ENCODE data around the gene DEFB114. TPM values are rescaled to one million over a fixed set of nuclear protein-coding genes. Genes with fewer than 3 reads are reported as not detected.
"Not testable (repeated sequence)": the region's sequence is repeated elsewhere in the genome, so short reads cannot be mapped to it uniquely, and the experiment has no call there.

The DEFB114 gene
- total RNA-seq, 2 donors from 2014 or later, result not detected

DNA sequence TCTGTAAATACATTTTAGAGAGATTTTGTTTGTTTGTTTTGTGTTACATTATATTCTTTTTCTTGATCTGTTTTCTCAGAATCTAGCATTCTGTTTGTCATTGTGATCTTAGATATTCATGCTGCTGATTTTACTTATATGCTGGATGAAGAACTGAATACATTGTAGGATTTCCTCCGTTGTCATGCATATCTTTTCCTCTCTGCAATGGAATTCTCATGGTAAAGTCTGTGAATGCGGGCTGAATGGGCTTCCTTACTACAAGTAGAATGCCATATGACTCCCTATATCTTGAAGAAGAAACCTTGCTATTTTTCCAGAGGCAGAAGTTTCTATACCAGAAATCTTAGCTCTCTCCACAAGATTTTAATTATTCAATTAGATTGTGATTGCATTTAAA is 2.4 kb upstream of the DEFB114 start:
- Mint-ChIP-seq H3K27ac (no peak overlapping the region), H3K36me3 (ENCODE audit: insufficient read depth in 2 of 2) (no peaks in the 10 kb centered on the region), H3K9me3 (no peaks in the 10 kb centered on the region), H3K4me3 (no peak overlapping the region), H3K27me3 (ENCODE audit: low read depth) (no peaks in the 10 kb centered on the region), H3K4me1 (ENCODE audit: low read depth) (no peaks in the 10 kb centered on the region)
- DNase-seq, result no peak
- ATAC-seq (replicated peaks in 1 of 2), result no peak

GRCh38 chr6:49958180-49958579 is 5.8 kb downstream of the DEFB114 start:
- ATAC-seq (replicated peaks in 1 of 2) (no peak), DNase-seq (no peak)
- Mint-ChIP-seq H3K4me3 (no peak overlapping the region), H3K36me3 (ENCODE audit: insufficient read depth in 2 of 2) (peaks cover 0 to 2% of the 10 kb centered on the region in 2 donors), H3K27ac (no peak overlapping the region), H3K27me3 (ENCODE audit: low read depth) (no peaks in the 10 kb centered on the region), H3K4me1 (ENCODE audit: low read depth) (no peaks in the 10 kb centered on the region), H3K9me3 (peaks cover 0 to 8% of the 10 kb centered on the region in 2 donors)

- H3K4me3 Mint-ChIP-seq, result no peak overlapping the region
- H3K27ac Mint-ChIP-seq, result no peak overlapping the region
- H3K27me3 Mint-ChIP-seq (ENCODE audit: low read depth), result no peaks in the 10 kb centered on the region
- H3K9me3 Mint-ChIP-seq, result peaks cover 0 to 8% of the 10 kb centered on the region in 2 donors
- DNase-seq (no peak), ATAC-seq (replicated peaks in 1 of 2) (no peak)
- no peaks in the 10 kb centered on the region for H3K4me1 Mint-ChIP-seq (ENCODE audit: low read depth)
- H3K36me3 Mint-ChIP-seq (ENCODE audit: insufficient read depth in 2 of 2), result peaks cover 0 to 2% of the 10 kb centered on the region in 2 donors
Observed at GRCh38 chr6:49955847-49956246, 8.1 kb downstream of the DEFB114 start.

DNA sequence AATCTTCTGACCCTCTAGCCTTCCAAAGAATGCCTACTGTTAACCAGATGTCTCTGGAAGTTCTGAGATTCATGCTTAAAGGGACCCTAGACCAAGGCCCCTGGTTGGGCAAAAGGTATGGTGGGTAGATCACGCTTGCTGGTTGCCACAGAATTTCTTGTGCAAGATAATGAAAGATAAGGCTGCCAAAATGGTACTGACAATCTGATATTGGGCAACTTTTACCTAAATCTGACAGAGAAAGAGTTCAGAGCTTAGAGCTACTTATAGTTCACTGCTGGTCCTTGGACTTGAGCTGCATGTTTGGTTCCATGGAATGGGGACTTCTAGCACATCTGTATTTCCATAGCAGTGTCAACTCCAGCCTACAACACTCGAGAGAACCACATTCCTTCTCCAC is 12.0 kb downstream of the DEFB114 start:
- Mint-ChIP-seq H3K4me1 (ENCODE audit: low read depth) (no peaks in the 10 kb centered on the region), H3K36me3 (ENCODE audit: insufficient read depth in 2 of 2) (peaks cover 0 to 2% of the 10 kb centered on the region in 2 donors)
- no peak for DNase-seq

GRCh38 chr6:49950415-49950751 is 13.6 kb downstream of the DEFB114 start:
- ATAC-seq (replicated peaks in 1 of 2) (no peak), DNase-seq (no peak)
- Mint-ChIP-seq H3K9me3 (peaks cover 0 to 5% of the 10 kb centered on the region in 2 donors), H3K4me1 (ENCODE audit: low read depth) (no peaks in the 10 kb centered on the region), H3K27ac (no peak overlapping the region), H3K27me3 (ENCODE audit: low read depth) (no peaks in the 10 kb centered on the region), H3K4me3 (no peak overlapping the region), H3K36me3 (ENCODE audit: insufficient read depth in 2 of 2) (no peaks in the 10 kb centered on the region)

More for the DNA sequence above, 12.0 kb downstream of the DEFB114 start:
- Mint-ChIP-seq H3K27ac (no peak overlapping the region), H3K4me3 (no peak overlapping the region), H3K27me3 (ENCODE audit: low read depth) (no peaks in the 10 kb centered on the region), H3K9me3 (peaks cover 0 to 11% of the 10 kb centered on the region in 2 donors)
- ATAC-seq (replicated peaks in 1 of 2), result no peak

GRCh38 chr6:49949062-49949461 is 14.9 kb downstream of the DEFB114 start:
- DNase-seq (no peak), ATAC-seq (replicated peaks in 1 of 2) (no peak)
- Mint-ChIP-seq H3K36me3 (ENCODE audit: insufficient read depth in 2 of 2) (no peaks in the 10 kb centered on the region), H3K4me1 (ENCODE audit: low read depth) (no peaks in the 10 kb centered on the region), H3K27ac (no peak overlapping the region), H3K9me3 (peaks cover 3 to 5% of the 10 kb centered on the region in 2 donors), H3K27me3 (ENCODE audit: low read depth) (no peaks in the 10 kb centered on the region), H3K4me3 (no peak overlapping the region)

- Mint-ChIP-seq H3K9me3 (peaks cover 4 to 5% of the 10 kb centered on the region in 2 donors), H3K27ac (no peak overlapping the region), H3K4me1 (ENCODE audit: low read depth) (no peaks in the 10 kb centered on the region), H3K36me3 (ENCODE audit: insufficient read depth in 2 of 2) (no peaks in the 10 kb centered on the region), H3K27me3 (ENCODE audit: low read depth) (no peaks in the 10 kb centered on the region), H3K4me3 (no peak overlapping the region)
- no peak for DNase-seq
- no peak for ATAC-seq (replicated peaks in 1 of 2)
Observed at GRCh38 chr6:49946835-49947234, 17.1 kb downstream of the DEFB114 start.

- not testable (repeated sequence) for H3K36me3 Mint-ChIP-seq (ENCODE audit: insufficient read depth in 2 of 2); DNase-seq; H3K27ac Mint-ChIP-seq; H3K9me3 Mint-ChIP-seq; H3K4me3 Mint-ChIP-seq; H3K4me1 Mint-ChIP-seq (ENCODE audit: low read depth); H3K27me3 Mint-ChIP-seq (ENCODE audit: low read depth); ATAC-seq (replicated peaks in 1 of 2)
Observed at GRCh38 chr6:49944068-49944467, 19.9 kb downstream of the DEFB114 start.

GRCh38 chr6:49939993-49940498 is 23.9 kb downstream of the DEFB114 start:
- no peaks in the 10 kb centered on the region for H3K27me3 Mint-ChIP-seq (ENCODE audit: low read depth)
- H3K9me3 Mint-ChIP-seq, result peaks cover 2 to 9% of the 10 kb centered on the region in 2 donors
- no peak overlapping the region for H3K4me3 Mint-ChIP-seq
- no peaks in the 10 kb centered on the region for H3K36me3 Mint-ChIP-seq (ENCODE audit: insufficient read depth in 2 of 2)
- DNase-seq, result no peak
- no peak for ATAC-seq (replicated peaks in 1 of 2)
- H3K4me1 Mint-ChIP-seq (ENCODE audit: low read depth), result no peaks in the 10 kb centered on the region
- no peak overlapping the region for H3K27ac Mint-ChIP-seq

DNA sequence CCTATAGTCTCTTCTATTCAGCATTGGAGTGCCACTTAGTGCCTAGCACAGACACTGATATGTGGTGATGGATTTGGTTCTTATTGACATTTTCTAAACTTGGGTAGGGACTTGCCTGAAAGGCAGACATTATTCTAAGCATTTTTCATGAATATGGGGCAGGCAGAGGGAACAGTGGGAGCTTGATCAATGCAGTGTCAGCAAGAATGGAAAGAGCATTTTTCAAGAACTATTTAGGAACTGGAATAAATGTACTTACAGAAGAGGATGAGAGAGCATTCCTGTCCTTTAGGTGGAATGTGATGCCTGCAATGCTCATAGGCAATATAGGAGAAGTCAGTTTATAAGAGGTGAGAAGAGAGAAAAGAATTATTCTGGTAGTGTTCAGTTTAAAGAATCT is 26.2 kb downstream of the DEFB114 start:
- ATAC-seq (replicated peaks in 1 of 2) (no peak), DNase-seq (no peak)
- H3K9me3 Mint-ChIP-seq, result peaks cover 0 to 5% of the 10 kb centered on the region in 2 donors
- no peak overlapping the region for H3K27ac Mint-ChIP-seq
- H3K36me3 Mint-ChIP-seq (ENCODE audit: insufficient read depth in 2 of 2), result no peaks in the 10 kb centered on the region
- no peaks in the 10 kb centered on the region for H3K4me1 Mint-ChIP-seq (ENCODE audit: low read depth)
- no peak overlapping the region for H3K4me3 Mint-ChIP-seq
- no peaks in the 10 kb centered on the region for H3K27me3 Mint-ChIP-seq (ENCODE audit: low read depth)

DNA sequence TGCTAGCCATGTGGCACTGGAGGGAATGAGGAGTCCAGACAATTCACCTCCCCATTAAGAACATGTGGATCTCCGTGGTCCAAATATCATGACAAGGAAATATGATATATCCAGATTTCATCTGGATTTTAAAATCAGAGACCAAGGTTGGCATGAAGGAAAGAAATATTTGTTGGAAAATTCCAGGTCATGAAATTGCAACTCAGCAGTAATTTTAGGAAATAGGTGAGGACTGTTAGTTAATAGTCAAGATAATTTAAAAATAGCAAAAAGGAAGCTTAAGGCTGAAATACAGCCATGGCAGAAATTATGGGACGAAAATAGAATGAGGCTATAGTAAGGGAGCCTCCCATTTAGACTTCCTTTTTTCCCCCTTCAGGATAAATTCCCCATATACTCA is 26.9 kb downstream of the DEFB114 start:
- Mint-ChIP-seq H3K4me3 (no peak overlapping the region), H3K27me3 (ENCODE audit: low read depth) (no peaks in the 10 kb centered on the region), H3K9me3 (peaks cover 0 to 5% of the 10 kb centered on the region in 2 donors), H3K27ac (no peak overlapping the region), H3K4me1 (ENCODE audit: low read depth) (no peaks in the 10 kb centered on the region), H3K36me3 (ENCODE audit: insufficient read depth in 2 of 2) (no peaks in the 10 kb centered on the region)
- DNase-seq (no peak), ATAC-seq (replicated peaks in 1 of 2) (no peak)

GRCh38 chr6:49935387-49935786 is 28.6 kb downstream of the DEFB114 start:
- no peak overlapping the region for H3K27ac Mint-ChIP-seq
- DNase-seq, result no peak
- ATAC-seq (replicated peaks in 1 of 2), result no peak
- no peaks in the 10 kb centered on the region for H3K36me3 Mint-ChIP-seq (ENCODE audit: insufficient read depth in 2 of 2)
- no peaks in the 10 kb centered on the region for H3K4me1 Mint-ChIP-seq (ENCODE audit: low read depth)
- H3K9me3 Mint-ChIP-seq, result peaks cover 0 to 5% of the 10 kb centered on the region in 2 donors
- no peaks in the 10 kb centered on the region for H3K27me3 Mint-ChIP-seq (ENCODE audit: low read depth)
- H3K4me3 Mint-ChIP-seq, result no peak overlapping the region

GRCh38 chr6:49934770-49935169 is 29.2 kb downstream of the DEFB114 start:
- H3K4me1 Mint-ChIP-seq (ENCODE audit: low read depth), result no peaks in the 10 kb centered on the region
- no peaks in the 10 kb centered on the region for H3K27me3 Mint-ChIP-seq (ENCODE audit: low read depth)
- no peak for ATAC-seq (replicated peaks in 1 of 2)
- no peaks in the 10 kb centered on the region for H3K36me3 Mint-ChIP-seq (ENCODE audit: insufficient read depth in 2 of 2)
- H3K4me3 Mint-ChIP-seq, result no peak overlapping the region
- DNase-seq, result no peak
- H3K9me3 Mint-ChIP-seq, result peaks cover 0 to 5% of the 10 kb centered on the region in 2 donors
- no peak overlapping the region for H3K27ac Mint-ChIP-seq

GRCh38 chr6:49933526-49933925 is 30.4 kb downstream of the DEFB114 start:
- no peaks in the 10 kb centered on the region for H3K27me3 Mint-ChIP-seq (ENCODE audit: low read depth)
- no peak overlapping the region for H3K4me3 Mint-ChIP-seq
- ATAC-seq (replicated peaks in 1 of 2) (no peak), DNase-seq (no peak)
- peaks cover 0 to 5% of the 10 kb centered on the region in 2 donors for H3K9me3 Mint-ChIP-seq
- no peak overlapping the region for H3K27ac Mint-ChIP-seq
- no peaks in the 10 kb centered on the region for H3K4me1 Mint-ChIP-seq (ENCODE audit: low read depth)
- no peaks in the 10 kb centered on the region for H3K36me3 Mint-ChIP-seq (ENCODE audit: insufficient read depth in 2 of 2)

All from activated T-cell treated with anti-CD3 and anti-CD28 coated beads, Interleukin-2, amount 50 U/mL, for 72 hours (primary cell).